Mammary epithelial cell (primary cell): Measurements from ENCODE around the gene GLIPR1.

Experiments
- EZH2 ChIP-seq: IDR thresholded peaks from 2 replicates; pipeline ENCODE4 v1.6.1; 2012; ENCODE audit warnings: low read length, inconsistent platforms, borderline replicate concordance
- TF ChIP-seq, protein P1 (sequence below), 2 donors: IDR thresholded peaks in 1 of 2; conservative IDR thresholded peaks in 1 of 2; 2 replicates each; pipeline ENCODE4 v1.5.1; 2011 to 2012; ENCODE audit warnings: inconsistent platforms in 2 of 2, low read length in 2 of 2, mild to moderate bottlenecking in 2 of 2, control low read depth in 1 of 2, low read depth in 1 of 2; ENCODE audit not compliant: insufficient read depth in 1 of 2; ENCODE audit errors: extremely low read depth in 1 of 2

DNA sequence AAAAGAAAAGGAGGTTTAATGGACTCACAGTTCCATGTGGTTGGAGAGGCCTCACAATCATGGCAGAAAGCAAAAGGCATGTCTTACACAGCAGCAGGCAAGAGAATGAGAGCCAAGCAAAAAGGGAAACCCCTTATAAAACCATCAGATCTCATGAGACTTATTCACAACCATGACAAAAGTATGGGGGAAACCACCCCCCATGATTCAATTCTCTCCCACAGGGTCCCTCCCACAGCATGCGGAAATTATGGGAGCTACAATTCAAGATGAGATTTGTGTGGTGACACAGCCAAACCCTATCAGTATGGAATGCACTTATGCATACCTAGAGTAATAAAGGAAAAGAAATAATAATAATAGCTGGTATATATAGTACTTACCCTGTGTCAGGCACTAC is 4.5 kb upstream of the GLIPR1 start:
- TF ChIP-seq, protein P1, sequence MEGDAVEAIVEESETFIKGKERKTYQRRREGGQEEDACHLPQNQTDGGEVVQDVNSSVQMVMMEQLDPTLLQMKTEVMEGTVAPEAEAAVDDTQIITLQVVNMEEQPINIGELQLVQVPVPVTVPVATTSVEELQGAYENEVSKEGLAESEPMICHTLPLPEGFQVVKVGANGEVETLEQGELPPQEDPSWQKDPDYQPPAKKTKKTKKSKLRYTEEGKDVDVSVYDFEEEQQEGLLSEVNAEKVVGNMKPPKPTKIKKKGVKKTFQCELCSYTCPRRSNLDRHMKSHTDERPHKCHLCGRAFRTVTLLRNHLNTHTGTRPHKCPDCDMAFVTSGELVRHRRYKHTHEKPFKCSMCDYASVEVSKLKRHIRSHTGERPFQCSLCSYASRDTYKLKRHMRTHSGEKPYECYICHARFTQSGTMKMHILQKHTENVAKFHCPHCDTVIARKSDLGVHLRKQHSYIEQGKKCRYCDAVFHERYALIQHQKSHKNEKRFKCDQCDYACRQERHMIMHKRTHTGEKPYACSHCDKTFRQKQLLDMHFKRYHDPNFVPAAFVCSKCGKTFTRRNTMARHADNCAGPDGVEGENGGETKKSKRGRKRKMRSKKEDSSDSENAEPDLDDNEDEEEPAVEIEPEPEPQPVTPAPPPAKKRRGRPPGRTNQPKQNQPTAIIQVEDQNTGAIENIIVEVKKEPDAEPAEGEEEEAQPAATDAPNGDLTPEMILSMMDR (conservative IDR thresholded peaks at IDR 0.05 in 1 of 2, IDR thresholded peaks at IDR 0.05 in 1 of 2; ENCODE audit: extremely low read depth in 1 of 2, insufficient read depth in 1 of 2, low read depth in 1 of 2, low read length in 2 of 2): no peak
- no peak for TF ChIP-seq EZH2
